Measurements from ENCODE around the gene NFATC1.

The NFATC1 gene

DNA sequence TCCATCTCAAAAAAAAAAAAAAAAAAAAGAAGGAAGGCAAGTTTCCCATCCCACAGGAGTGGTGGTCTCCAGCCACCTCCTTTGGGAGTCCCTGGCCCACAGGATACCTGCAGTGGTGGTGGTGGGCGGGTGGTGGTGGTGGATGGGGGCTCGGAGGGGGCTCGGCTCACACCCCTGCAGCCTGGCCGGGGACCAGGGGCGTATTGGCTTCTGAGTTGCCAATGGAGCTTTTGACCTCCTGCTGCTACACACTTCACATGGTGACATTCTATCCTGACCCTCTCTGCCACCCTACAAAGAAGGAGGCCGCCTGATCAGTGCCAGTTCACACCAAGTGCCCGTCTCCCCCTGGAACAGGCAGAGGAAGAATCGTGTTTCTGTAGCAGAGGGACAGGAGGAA is 119.6 kb downstream of the NFATC1 start:
- no peaks in the 10 kb centered on the region for H3K36me3 ChIP-seq (ENCODE audit: control insufficient read depth, insufficient read depth, low read length)
- DNase-seq (ENCODE audit: extremely low read depth, insufficient read length): no peak
- TF ChIP-seq, protein P1, sequence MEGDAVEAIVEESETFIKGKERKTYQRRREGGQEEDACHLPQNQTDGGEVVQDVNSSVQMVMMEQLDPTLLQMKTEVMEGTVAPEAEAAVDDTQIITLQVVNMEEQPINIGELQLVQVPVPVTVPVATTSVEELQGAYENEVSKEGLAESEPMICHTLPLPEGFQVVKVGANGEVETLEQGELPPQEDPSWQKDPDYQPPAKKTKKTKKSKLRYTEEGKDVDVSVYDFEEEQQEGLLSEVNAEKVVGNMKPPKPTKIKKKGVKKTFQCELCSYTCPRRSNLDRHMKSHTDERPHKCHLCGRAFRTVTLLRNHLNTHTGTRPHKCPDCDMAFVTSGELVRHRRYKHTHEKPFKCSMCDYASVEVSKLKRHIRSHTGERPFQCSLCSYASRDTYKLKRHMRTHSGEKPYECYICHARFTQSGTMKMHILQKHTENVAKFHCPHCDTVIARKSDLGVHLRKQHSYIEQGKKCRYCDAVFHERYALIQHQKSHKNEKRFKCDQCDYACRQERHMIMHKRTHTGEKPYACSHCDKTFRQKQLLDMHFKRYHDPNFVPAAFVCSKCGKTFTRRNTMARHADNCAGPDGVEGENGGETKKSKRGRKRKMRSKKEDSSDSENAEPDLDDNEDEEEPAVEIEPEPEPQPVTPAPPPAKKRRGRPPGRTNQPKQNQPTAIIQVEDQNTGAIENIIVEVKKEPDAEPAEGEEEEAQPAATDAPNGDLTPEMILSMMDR (IDR thresholded peaks at IDR 0.05; ENCODE audit: insufficient read depth, low read length, poor library complexity, severe bottlenecking): no peak
- H3K4me3 ChIP-seq (replicated peaks; ENCODE audit: low read depth, low read length): no peak overlapping the region
- H3K27me3 ChIP-seq (replicated peaks; ENCODE audit: control insufficient read depth, insufficient read depth, low read length): no peaks in the 10 kb centered on the region; the same call in 1 of the 2 replicates

- H3K36me3 ChIP-seq (ENCODE audit: control insufficient read depth, insufficient read depth, low read length): no peaks in the 10 kb centered on the region
- DNase-seq (ENCODE audit: extremely low read depth, insufficient read length): no peak
- TF ChIP-seq, protein P1 (IDR thresholded peaks at IDR 0.05; ENCODE audit: insufficient read depth, low read length, poor library complexity, severe bottlenecking): no peak
- H3K4me3 ChIP-seq (replicated peaks; ENCODE audit: low read depth, low read length): no peak overlapping the region
- no peaks in the 10 kb centered on the region; the same call in 1 of the 2 replicates for H3K27me3 ChIP-seq (replicated peaks; ENCODE audit: control insufficient read depth, insufficient read depth, low read length)
Observed at GRCh38 chr18:79515944-79516351, 120.2 kb downstream of the NFATC1 start.

DNA sequence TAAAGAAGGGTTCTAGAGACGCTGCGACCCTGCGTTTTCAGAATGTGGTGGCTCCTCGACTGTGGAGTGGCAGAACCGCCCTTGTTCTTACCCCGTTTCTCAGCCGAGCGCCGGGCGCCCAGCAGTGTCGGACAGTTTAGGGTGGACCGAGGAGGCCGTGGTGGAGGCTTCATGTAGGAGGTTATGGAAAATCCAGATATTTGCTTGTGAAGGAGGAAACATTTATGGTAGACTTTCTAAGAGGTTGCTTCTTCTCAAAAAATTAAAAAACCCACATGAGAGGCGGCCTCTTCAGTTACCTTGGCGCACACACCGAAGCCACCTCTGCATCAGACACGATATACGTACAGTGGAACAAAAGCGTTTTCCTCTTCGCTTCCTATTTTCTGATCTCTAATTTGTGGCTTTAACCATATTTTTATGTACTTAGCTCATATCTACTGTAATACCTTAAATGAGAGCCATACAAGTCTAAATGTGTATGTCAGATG is 120.8 kb downstream of the NFATC1 start:
- H3K27me3 ChIP-seq (replicated peaks; ENCODE audit: control insufficient read depth, insufficient read depth, low read length): no peaks in the 10 kb centered on the region; the same call in 1 of the 2 replicates
- H3K36me3 ChIP-seq (ENCODE audit: control insufficient read depth, insufficient read depth, low read length): no peaks in the 10 kb centered on the region
- no peak for DNase-seq (ENCODE audit: extremely low read depth, insufficient read length)
- TF ChIP-seq, protein P1 (IDR thresholded peaks at IDR 0.05; ENCODE audit: insufficient read depth, low read length, poor library complexity, severe bottlenecking): no peak
- H3K4me3 ChIP-seq (replicated peaks; ENCODE audit: low read depth, low read length): no peak overlapping the region

DNA sequence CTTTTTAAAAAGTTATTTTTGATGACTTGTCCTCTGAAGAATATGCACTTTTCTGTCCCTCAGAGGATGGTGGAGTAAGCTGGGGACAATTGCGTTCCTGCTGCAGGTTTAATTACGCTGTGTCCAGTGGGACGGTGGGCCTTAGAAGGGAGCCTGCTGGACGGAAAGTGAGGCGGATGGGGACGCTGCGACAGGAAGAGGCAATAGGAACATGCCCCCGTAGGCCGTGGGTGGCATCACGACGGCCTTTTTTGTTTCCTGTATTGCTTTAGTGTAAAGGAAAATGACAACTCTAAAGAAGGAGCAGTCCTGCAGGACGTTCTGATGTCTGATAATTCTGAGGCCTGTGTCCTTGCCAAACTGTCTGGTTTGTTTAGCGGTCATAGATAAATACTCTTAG is 121.6 kb downstream of the NFATC1 start:
- TF ChIP-seq, protein P1 (IDR thresholded peaks at IDR 0.05; ENCODE audit: insufficient read depth, low read length, poor library complexity, severe bottlenecking): no peak
- no peak for DNase-seq (ENCODE audit: extremely low read depth, insufficient read length)
- no peaks in the 10 kb centered on the region for H3K36me3 ChIP-seq (ENCODE audit: control insufficient read depth, insufficient read depth, low read length)

GRCh38 chr18:79518028-79518682 is 122.4 kb downstream of the NFATC1 start:
- TF ChIP-seq, protein P1 (IDR thresholded peaks at IDR 0.05; ENCODE audit: insufficient read depth, low read length, poor library complexity, severe bottlenecking): no peak
- no peak for DNase-seq (ENCODE audit: extremely low read depth, insufficient read length)
- Histone ChIP-seq H3K36me3 (ENCODE audit: control insufficient read depth, insufficient read depth, low read length) (no peaks in the 10 kb centered on the region), H3K4me3 (replicated peaks; ENCODE audit: low read depth, low read length) (no peak overlapping the region), H3K27me3 (replicated peaks; ENCODE audit: control insufficient read depth, insufficient read depth, low read length) (no peaks in the 10 kb centered on the region)

More for the DNA sequence above, 121.6 kb downstream of the NFATC1 start:
- H3K4me3 ChIP-seq (replicated peaks; ENCODE audit: low read depth, low read length): no peak overlapping the region
- no peaks in the 10 kb centered on the region; the same call in 1 of the 2 replicates for H3K27me3 ChIP-seq (replicated peaks; ENCODE audit: control insufficient read depth, insufficient read depth, low read length)

All from GM06990 (cell line).